ENCODE measurements around the gene ADAMTS15. TPM values are rescaled to one million over a fixed set of nuclear protein-coding genes. Genes with fewer than 3 reads are reported as not detected.
A peak's percentile ranks its signal among the peaks of the same experiment; 100 is the strongest.

ADAMTS15 gene
- total RNA-seq, 1 donor from 2014 or later = 34.4 TPM

DNA sequence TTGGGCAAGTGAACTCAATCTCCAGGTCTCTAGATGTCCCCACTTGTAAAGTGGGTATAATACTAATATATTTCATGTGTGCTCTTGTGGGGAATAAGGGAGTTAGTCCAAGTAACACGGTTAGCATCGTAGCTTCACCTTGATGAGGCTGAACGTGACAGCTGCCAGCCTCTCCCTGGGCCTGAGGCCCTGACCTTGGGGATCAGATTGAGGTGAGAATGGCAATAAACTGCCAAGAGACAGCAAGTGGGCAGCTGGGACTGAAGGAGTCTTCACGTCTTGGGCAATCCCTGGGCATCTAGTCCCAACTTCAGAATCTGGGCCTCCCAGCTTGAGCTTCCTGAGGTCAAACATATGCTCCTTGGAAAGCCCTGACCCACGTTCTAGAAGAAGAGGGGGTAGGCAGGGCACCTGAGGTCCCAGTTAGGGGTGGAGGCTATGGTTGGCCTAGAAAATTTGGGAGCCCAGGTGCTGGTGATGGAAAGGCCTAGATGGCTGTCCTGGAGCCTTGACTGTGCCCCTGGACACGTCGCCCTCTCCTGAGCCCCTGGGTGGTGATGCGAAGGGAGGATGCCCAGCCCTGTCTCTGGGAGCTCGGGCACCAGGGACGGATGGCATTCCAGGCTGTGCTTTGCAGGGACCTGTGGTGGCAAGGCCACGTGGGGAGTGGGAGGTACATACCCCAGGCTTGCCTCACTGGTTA lies 23.4 kb downstream of the ADAMTS15 start:
- ATAC-seq (no peak), DNase-seq (no peak)
- intact Hi-C loops (cut with micrococcal nuclease) = loop anchor here (10.0 kb wide), 1 partner anchor 53 kb away; no protein-coding TSS in a partner anchor

GRCh38 chr11:130472434-130472961 lies 24.1 kb downstream of the ADAMTS15 start:
- DNase-seq (no peak), ATAC-seq (no peak)

GRCh38 chr11:130473056-130473794 lies 24.8 kb downstream of the ADAMTS15 start:
- intact Hi-C loops (cut with micrococcal nuclease) = loop anchor here (10.0 kb wide), 1 partner anchor 52 kb away; no protein-coding TSS in a partner anchor
- DNase-seq (no peak), ATAC-seq (no peak)

More at GRCh38 chr11:130472434-130472961, 24.1 kb downstream of the ADAMTS15 start:
- intact Hi-C loops (cut with micrococcal nuclease) = loop anchor here (10.0 kb wide), 1 partner anchor 52 kb away; no protein-coding TSS in a partner anchor

GRCh38 chr11:130473795-130474377 lies 25.4 kb downstream of the ADAMTS15 start:
- intact Hi-C loops (cut with micrococcal nuclease) = loop anchor here (10.0 kb wide), 1 partner anchor 51 kb away; no protein-coding TSS in a partner anchor
- no peak for ATAC-seq
- DNase-seq = no peak

GRCh38 chr11:130474637-130475400 lies 26.4 kb downstream of the ADAMTS15 start:
- DNase-seq = no peak
- intact Hi-C loops (cut with micrococcal nuclease) = loop anchor here (10.0 kb wide), 1 partner anchor 50 kb away; no protein-coding TSS in a partner anchor
- no peak for ATAC-seq

DNA sequence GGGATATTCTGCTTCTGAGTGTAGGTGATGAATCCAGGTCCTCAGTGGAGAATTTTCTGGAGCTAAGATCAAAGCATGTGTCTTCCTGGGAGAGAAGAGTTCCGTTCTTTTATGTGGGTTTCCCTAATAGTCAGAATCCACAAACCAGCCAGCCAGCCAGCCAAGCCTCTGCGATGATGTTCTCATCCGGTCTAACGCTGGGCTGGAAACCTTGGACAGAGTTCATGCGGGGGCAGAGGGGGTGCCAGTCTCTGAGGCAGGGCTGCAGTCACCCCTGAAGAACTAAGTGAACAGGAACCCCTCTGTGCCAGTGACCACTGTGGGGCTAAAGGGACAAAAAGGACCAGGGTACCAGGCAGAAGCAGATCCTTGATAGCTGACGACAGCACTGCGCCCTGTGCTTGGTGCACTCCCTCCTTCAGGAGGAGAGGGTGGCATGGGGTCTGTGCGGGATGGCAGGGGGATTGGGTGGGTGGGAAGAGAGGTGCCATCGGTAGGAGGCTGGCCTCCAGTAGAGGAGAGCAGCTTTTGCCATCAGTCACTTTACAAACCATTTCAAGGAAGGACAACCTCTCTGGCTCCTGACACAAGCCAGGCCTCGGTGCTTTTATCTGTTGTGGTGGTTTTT lies 27.1 kb downstream of the ADAMTS15 start:
- intact Hi-C loops (cut with micrococcal nuclease) = loop anchor here (10.0 kb wide), 1 partner anchor 49 kb away; no protein-coding TSS in a partner anchor
- DNase-seq (no peak), ATAC-seq (no peak)

DNA sequence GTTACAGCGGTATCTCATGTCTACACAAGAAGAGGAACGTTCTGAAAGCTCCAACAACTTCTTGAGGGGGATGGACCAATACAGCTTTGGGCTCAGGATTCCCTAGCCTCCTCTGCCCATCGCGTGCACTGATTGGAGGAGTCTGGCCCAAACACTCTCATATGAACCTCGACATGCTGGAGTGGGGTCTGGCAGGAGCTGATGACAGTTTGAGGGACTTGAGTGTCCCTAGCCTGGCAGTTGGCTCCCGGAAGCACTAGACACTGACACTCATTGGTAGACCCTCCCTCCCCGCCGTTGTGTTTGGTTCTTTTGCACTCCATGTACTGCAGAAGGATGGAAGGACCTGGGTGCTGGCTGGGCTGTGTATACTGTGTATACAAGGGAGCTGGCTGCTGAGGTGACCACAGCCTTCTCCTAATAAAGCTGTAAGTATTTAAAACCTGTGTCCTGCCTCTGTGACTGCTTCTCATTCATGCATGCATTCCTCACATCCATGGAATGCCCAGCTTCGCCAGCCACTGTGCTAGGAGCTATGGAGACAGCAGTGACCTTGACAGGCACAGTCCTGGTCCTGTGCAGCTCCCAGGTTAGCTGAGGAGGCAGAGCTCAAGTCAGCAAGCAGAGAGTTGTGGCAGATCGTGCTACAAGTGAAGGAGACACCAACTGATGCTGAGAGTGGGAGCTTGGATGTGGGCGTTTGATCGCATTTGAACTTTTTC lies 27.9 kb downstream of the ADAMTS15 start:
- DNase-seq (peak; percentile 72), ATAC-seq (peak; percentile 74)
- intact Hi-C loops (cut with micrococcal nuclease) = loop anchor here (10.0 kb wide), 1 partner anchor 48 kb away; no protein-coding TSS in a partner anchor

DNA sequence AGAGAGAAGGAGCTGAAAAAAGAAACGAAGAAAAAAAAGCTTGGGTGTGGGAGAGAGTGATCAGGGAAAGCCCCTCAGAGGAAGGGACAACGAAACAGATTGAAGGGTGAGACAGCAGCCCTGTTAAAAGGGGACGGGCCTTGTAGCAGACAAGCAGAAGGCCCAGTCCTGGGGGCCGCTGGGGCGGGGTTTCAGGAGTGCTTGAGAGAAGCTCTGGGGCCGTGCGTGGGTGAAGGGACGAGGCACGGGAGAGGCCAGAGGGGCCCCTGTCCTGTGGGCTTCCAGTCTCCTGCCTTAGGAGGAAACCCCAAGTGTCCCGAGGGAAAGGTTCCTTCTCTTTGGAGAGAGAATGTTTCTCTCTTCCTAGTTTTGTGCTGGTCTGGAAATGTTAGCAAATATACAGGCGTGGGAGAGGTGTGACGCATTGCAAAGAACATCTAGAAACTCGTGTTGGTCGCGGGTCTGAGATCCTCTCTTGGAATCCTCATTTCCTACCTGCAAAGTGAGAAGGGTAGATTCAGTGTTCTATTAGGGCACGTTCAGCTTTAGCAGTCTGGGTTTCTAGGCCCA lies 28.6 kb downstream of the ADAMTS15 start:
- intact Hi-C loops (cut with micrococcal nuclease) = loop anchor here (10.0 kb wide), 1 partner anchor 48 kb away; no protein-coding TSS in a partner anchor
- DNase-seq = no peak
- ATAC-seq = peak; percentile 3

DNA sequence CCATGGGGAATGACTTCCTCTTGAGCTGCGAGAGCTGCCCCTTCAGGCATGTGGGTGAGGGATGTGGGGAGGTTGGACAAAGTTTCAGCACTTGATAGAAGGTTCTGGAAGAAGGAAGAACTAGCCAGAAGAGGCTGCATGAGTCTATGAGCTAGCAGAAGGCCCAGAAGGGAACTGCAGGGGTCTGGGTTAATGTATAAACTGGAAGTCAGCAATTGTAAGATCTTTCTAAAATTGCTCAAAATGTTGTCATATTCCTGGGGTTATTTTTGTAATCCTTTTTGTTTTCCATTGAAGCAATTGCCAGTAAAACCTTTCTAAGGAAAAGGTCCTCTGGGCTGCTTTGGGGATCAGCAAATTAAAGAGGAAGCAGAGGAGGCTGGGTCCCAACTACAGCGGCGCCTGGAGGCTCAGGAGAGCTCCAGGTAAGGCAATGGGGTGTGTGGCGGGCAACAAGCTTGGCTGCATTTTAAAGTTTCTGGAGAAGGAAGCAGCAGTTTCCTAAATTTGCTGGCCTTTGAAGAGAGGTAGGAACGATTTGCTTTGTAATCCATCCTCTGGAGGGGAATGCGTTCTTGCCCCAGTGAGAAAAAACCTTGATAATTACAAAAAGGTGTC lies 29.2 kb downstream of the ADAMTS15 start:
- intact Hi-C loops (cut with micrococcal nuclease) = loop anchor here (10.0 kb wide), 1 partner anchor 47 kb away; no protein-coding TSS in a partner anchor
- no peak for ATAC-seq

DNA sequence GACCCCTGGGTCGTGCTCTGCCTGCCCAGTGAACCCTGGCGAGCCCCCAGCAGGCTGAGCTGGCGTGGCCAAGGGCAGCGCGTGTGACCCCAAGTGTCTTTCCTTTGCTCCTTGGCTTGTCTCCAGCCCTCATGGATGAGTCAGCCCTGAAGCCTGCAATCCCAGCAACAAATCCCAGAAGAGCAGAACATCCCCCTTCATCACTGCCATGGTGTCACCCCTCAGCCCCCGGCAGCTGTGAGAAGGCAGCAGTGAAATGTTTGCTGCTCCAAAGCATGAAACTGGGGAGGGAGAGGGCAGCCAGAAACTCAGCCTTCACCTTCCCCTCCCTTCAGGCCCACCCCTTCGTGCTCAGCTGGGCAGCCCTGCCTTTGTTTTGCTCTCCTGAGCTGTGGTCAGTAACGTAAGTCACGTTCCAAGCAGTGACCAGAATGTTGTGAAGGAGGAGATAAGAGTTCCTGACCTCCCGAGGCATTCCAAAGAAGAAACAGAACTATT lies 29.8 kb downstream of the ADAMTS15 start:
- intact Hi-C loops (cut with micrococcal nuclease) = loop anchor here (10.0 kb wide), 1 partner anchor 47 kb away; no protein-coding TSS in a partner anchor
- ATAC-seq (peak; percentile 81), DNase-seq (peak; percentile 87)

More for the DNA sequence above, 29.2 kb downstream of the ADAMTS15 start:
- no peak for DNase-seq

DNA sequence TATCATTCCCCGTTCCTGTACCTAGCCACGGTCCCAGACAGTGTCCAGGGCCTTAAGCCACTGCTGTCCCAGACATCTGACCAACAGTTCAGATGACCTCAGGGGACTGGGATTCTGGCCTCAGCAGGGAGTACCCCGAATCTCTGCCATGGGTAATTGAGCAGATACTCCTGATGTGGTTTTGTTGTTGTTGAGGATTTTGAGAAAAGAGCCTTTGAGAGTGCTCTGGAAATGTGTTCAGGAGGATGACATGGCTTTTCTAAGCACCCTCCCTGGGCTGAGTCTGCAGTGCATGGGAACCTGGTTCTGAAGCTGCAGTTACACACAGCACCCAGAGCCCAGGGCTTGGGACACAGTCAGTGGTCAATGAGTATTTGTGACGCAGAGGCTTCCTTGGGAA lies 30.4 kb downstream of the ADAMTS15 start:
- no peak for DNase-seq
- intact Hi-C loops (cut with micrococcal nuclease) = loop anchor here (10.0 kb wide), 1 partner anchor 46 kb away; no protein-coding TSS in a partner anchor
- ATAC-seq = peak; percentile 5

DNA sequence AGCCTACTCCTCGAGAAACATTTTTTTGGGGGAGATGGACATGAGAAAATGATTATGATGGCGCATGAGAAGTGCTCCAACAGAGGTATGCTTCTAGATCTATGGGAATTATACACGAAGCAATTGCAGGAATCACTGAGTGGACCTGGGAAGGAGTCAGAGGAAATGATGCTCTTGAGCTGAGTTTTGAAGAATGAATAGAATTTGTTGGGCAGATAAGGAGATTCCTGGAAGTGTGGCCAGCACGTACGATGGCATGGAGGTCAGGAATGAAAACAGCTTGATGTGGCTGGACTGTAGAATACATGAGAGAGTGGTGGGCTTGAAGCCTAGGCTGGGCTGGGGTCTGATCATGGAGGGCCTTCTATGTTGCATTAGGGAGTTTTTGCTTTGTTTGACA lies 31.7 kb downstream of the ADAMTS15 start:
- intact Hi-C loops (cut with micrococcal nuclease) = no loop called here
- no peak for DNase-seq
- ATAC-seq = no peak

- ATAC-seq (no peak), DNase-seq (no peak)
- intact Hi-C loops (cut with micrococcal nuclease) = no loop called here
Observed at GRCh38 chr11:130480711-130481140, 32.3 kb downstream of the ADAMTS15 start.

DNA sequence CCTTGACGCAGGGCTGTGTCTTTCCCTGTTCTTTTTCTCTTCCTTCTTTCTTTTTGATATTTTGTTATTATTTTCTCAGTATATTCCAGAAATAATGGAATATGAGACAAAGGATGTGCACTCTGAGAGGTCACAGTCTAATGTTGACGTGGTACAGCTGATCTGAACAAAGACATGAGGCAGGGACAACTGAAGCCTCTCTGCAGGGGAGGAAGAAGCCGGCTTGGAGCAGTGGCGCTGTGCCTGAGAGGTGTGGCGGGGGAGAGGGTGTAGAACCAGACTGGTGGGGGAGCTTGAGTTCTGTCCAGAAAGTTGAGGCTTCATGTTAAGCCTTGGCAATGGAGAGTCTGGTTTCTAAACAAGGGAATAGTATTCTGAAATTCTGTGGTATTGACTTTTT lies 34.7 kb downstream of the ADAMTS15 start:
- DNase-seq = no peak
- intact Hi-C loops (cut with micrococcal nuclease) = no loop called here
- ATAC-seq = no peak

- intact Hi-C loops (cut with micrococcal nuclease) = no loop called here
- ATAC-seq = no peak
- DNase-seq = no peak
Observed at GRCh38 chr11:130485983-130486382, 37.5 kb downstream of the ADAMTS15 start.

- intact Hi-C loops (cut with micrococcal nuclease) = no loop called here
- no peak for ATAC-seq
Observed at GRCh38 chr11:130486391-130486836, 38.0 kb downstream of the ADAMTS15 start.

More at GRCh38 chr11:130486391-130486836, 38.0 kb downstream of the ADAMTS15 start:
- no peak for DNase-seq
